Brain microvascular endothelial cell (primary cell): ENCODE data around the gene AURKB.
"Not testable (repeated sequence)": the region's sequence is repeated elsewhere in the genome, so short reads cannot be mapped to it uniquely, and the experiment has no call there.

Experiments
- DNase-seq: peaks from one replicate; pipeline ENCODE4 v3.0.0-alpha.2; 2020
- H3K27ac ChIP-seq: fragments of 250-450 bp; sonication (Bioruptor Pico); 2 replicates; pipeline ENCODE4 v1.5.1; 2020; ENCODE audit warnings: mild to moderate bottlenecking, moderate library complexity
- H3K27me3 ChIP-seq: fragments of 250-450 bp; sonication (Bioruptor Pico); replicated peaks from 2 replicates; pipeline ENCODE4 v1.5.1; 2020; ENCODE audit warnings: mild to moderate bottlenecking
- H3K36me3 ChIP-seq: fragments of 250-450 bp; sonication (Bioruptor Pico); replicated peaks from 2 replicates; pipeline ENCODE4 v1.5.1; 2020; ENCODE audit warnings: mild to moderate bottlenecking
- H3K4me3 ChIP-seq: 2 replicates; pipeline ENCODE4 v1.5.1; 2011; ENCODE audit warnings: low read depth, mild to moderate bottlenecking, control low read depth, low read length, moderate library complexity
- CTCF ChIP-seq: IDR thresholded peaks from 2 replicates; pipeline ENCODE4 v1.5.1; 2011; ENCODE audit warnings: low read depth, mild to moderate bottlenecking, moderate library complexity, low read length, control low read depth, inconsistent platforms; ENCODE audit errors: missing control alignments
- in situ Hi-C: cut with HindIII; loops from 2 replicates; pipeline ENCODE4 v1.10.0; 2017; ENCODE audit warnings: low sequenced_read_pairs, low pct_ligation_motif_present

The AURKB gene

DNA sequence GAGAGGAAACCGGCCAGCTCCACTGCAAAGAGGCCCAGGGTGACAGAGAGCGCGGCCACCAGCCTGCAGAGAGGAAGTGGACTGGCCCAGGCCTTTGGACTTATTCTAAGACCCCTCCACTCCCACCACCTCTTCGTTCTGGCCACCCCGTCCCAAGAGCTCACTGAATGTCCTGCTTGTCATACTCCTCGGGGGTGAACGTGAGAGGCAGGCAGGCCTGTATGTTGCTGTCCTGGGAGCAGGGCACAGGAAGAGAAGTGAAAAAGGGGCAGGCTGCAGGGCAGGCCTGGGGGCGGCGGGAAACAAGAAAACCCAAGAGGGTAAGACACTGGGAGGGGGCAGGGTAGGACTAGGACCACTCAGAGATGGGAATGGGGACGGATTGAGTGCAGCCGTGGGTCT is 34.6 kb downstream of the AURKB start:
- in situ Hi-C loops = no loop called here
- H3K4me3 ChIP-seq = peak overlapping the region; percentile 79
- DNase-seq = no peak
- TF ChIP-seq CTCF = no peak
- no peaks in the 10 kb centered on the region for H3K36me3 ChIP-seq
- no peaks in the 10 kb centered on the region for H3K27me3 ChIP-seq
- H3K27ac ChIP-seq = peak overlapping the region; percentile 45

GRCh38 chr17:8173871-8174322 is 36.5 kb downstream of the AURKB start:
- Histone ChIP-seq H3K27me3 (no peaks in the 10 kb centered on the region), H3K36me3 (no peaks in the 10 kb centered on the region), H3K27ac (peak overlapping the region; percentile 99), H3K4me3 (peak overlapping the region; percentile 44)
- in situ Hi-C loops = no loop called here
- TF ChIP-seq CTCF = no peak
- no peak for DNase-seq

GRCh38 chr17:8173056-8173870 is 37.1 kb downstream of the AURKB start:
- peak overlapping the region; percentile 44 for H3K4me3 ChIP-seq
- TF ChIP-seq CTCF = no peak
- H3K36me3 ChIP-seq = no peaks in the 10 kb centered on the region
- no peaks in the 10 kb centered on the region for H3K27me3 ChIP-seq
- peak; percentile 96 for DNase-seq
- peak overlapping the region; percentile 99 for H3K27ac ChIP-seq
- in situ Hi-C loops = no loop called here

DNA sequence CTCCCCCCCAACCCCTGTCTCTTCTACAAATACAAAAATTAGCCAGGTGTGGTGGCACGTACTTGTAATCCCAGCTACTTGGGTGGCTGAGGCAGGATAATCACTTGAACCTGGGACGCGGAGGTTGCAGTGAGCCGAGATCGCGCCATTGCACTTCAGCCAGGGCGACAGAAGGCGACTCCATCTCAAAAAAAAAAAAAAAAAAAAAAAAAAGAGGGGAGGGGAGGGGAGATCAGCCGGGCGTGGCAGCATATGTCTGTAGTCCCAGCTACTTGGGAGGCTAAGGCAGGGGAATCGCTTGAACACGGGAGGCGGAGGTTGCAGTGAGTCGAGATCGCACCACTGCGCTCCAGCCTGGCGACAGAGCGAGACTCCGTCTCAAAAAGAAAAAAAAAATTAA is 40.2 kb downstream of the AURKB start:
- H3K27me3 ChIP-seq, H3K4me3 ChIP-seq, H3K27ac ChIP-seq, DNase-seq, H3K36me3 ChIP-seq, in situ Hi-C loops: not testable (repeated sequence)

- Histone ChIP-seq H3K27ac (no peak overlapping the region), H3K4me3 (no peak overlapping the region), H3K27me3 (no peaks in the 10 kb centered on the region), H3K36me3 (no peaks in the 10 kb centered on the region)
- no peak for TF ChIP-seq CTCF
- in situ Hi-C loops = no loop called here
- DNase-seq = no peak
These were observed 42.8 kb downstream of the AURKB start for GRCh38 chr17:8167526-8167925.

DNA sequence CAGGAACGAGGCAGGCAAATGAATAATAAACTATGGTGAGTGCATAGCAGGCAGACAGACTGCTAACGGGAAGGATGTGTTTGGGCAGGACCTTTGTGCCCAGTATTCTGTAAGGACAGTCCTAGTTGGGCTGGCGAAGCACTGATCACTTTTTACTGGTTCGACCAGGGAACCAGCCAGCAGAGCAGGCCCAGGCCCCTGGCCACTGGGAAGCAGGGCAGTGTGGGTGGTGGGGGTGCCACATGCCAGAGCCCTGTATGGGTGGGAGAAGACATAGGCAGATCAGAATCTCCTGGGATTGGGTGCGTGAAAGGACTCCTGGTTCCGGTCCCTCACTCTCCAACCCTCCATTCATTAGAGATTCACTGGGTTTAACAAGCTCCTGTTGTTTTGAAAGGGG is 43.6 kb downstream of the AURKB start:
- no peaks in the 10 kb centered on the region for H3K36me3 ChIP-seq
- no peak overlapping the region for H3K27ac ChIP-seq
- DNase-seq = no peak
- no peaks in the 10 kb centered on the region for H3K27me3 ChIP-seq
- TF ChIP-seq CTCF = no peak
- in situ Hi-C loops = no loop called here
- H3K4me3 ChIP-seq = no peak overlapping the region
